ENCODE measurements around the gene MGMT.

- TF ChIP-seq POLR2A (conservative IDR thresholded peaks at IDR 0.05) (no peak), REST (IDR thresholded peaks at IDR 0.05; ENCODE audit: borderline replicate concordance) (no peak), REST (CRISPR knock-in tag; IDR thresholded peaks at IDR 0.05; ENCODE audit: low read depth) (no peak)
Measured at GRCh38 chr10:129704225-129704624, 237.2 kb downstream of the MGMT start.

Measured in K562 (cell line).